CD8-positive, alpha-beta memory T cell (primary cell): Measurements from ENCODE around the gene CCDC138. TPM values are rescaled to one million over a fixed set of nuclear protein-coding genes. Genes with fewer than 3 reads are reported as not detected.

ENCODE experiments used
- CTCF ChIA-PET: fragments of 350-600 bp; sonication (Branson Sonifier 250); formaldehyde crosslinking; loops from one replicate; lab custom pipeline; 2021; ENCODE audit warnings: antibody characterized with exemption; lab: Charles Lee
- POLR2A ChIA-PET: fragments of 350-600 bp; sonication (Branson Sonifier 250); formaldehyde crosslinking; loops from one replicate; lab custom pipeline; 2021; ENCODE audit warnings: antibody characterized with exemption; lab: Charles Lee
- DNase-seq, 5 donors: peaks; one replicate each; pipeline versions ENCODE4 v3.0.0 to v3.0.0-alpha.2; 2020 to 2022; ENCODE audit warnings: mixed read lengths in 1 of 5
- H3K27ac ChIP-seq: one replicate; pipeline ENCODE4 v1.7.0; 2013; ENCODE audit warnings: low read depth, mild to moderate bottlenecking, low read length, moderate library complexity
- H3K27me3 ChIP-seq: 2 replicates; pipeline ENCODE4 v1.7.0; 2013; ENCODE audit warnings: low read length, mild to moderate bottlenecking; ENCODE audit not compliant: insufficient read depth, poor library complexity, severe bottlenecking
- H3K36me3 ChIP-seq: 2 replicates; pipeline ENCODE4 v1.7.0; 2013; ENCODE audit warnings: mild to moderate bottlenecking, low read length, moderate library complexity; ENCODE audit not compliant: insufficient read depth
- H3K4me1 ChIP-seq: 2 replicates; pipeline ENCODE4 v1.7.0; 2013; ENCODE audit warnings: mild to moderate bottlenecking, low read length, moderate library complexity; ENCODE audit not compliant: insufficient read depth
- H3K4me3 ChIP-seq: 2 replicates; pipeline ENCODE4 v1.7.0; 2013; ENCODE audit warnings: mild to moderate bottlenecking, low read length
- H3K9me3 ChIP-seq: 2 replicates; pipeline ENCODE4 v1.7.0; 2013; ENCODE audit warnings: mild to moderate bottlenecking, low read length
- H3K27ac Mint-ChIP-seq, 8 donors: one replicate each; pipeline ENCODE4 v1.8.0; 2020 to 2021; ENCODE audit warnings: mixed read lengths in 8 of 8, mild to moderate bottlenecking in 6 of 8, inconsistent platforms in 3 of 8, moderate library complexity in 3 of 8
- H3K27me3 Mint-ChIP-seq, 2 donors: one replicate each; pipeline ENCODE4 v1.8.0; 2020 to 2021; ENCODE audit warnings: mixed read lengths in 2 of 2, mild to moderate bottlenecking in 1 of 2, moderate library complexity in 1 of 2
- H3K36me3 Mint-ChIP-seq, 3 donors: one replicate each; pipeline ENCODE4 v1.8.0; 2020 to 2021; ENCODE audit warnings: mixed read lengths in 3 of 3, inconsistent platforms in 1 of 3, mild to moderate bottlenecking in 1 of 3
- H3K4me1 Mint-ChIP-seq, 3 donors: one replicate each; pipeline ENCODE4 v1.8.0; 2020 to 2021; ENCODE audit warnings: mixed read lengths in 3 of 3, inconsistent platforms in 1 of 3, mild to moderate bottlenecking in 1 of 3
- H3K4me3 Mint-ChIP-seq, 7 donors: one replicate each; pipeline ENCODE4 v1.8.0; 2020 to 2021; ENCODE audit warnings: mixed read lengths in 7 of 7, mild to moderate bottlenecking in 6 of 7, moderate library complexity in 4 of 7, inconsistent platforms in 2 of 7
- H3K9me3 Mint-ChIP-seq, 5 donors: one replicate each; pipeline ENCODE4 v1.8.0; 2020 to 2022; ENCODE audit warnings: mixed read lengths in 5 of 5, mild to moderate bottlenecking in 3 of 5, moderate library complexity in 2 of 5, inconsistent platforms in 1 of 5
- polyA plus RNA-seq: library from polyadenylated mRNA; unstranded; fragments of 300-500 nt; fragmentation: Illumina TruSeq; gene quantifications from one replicate; pipeline ENCODE4 v1.2.3, GENCODE V29; 2021
- total RNA-seq, 2 experiments: library from RNA; stranded (reverse); gene quantifications; one replicate each; pipeline ENCODE4 v1.2.3, GENCODE V29; 2021

Gene CCDC138
- total and polyA plus RNA-seq, 3 experiments from 2014 or later = 4.4 to 16.2 (median 12.8) TPM

DNA sequence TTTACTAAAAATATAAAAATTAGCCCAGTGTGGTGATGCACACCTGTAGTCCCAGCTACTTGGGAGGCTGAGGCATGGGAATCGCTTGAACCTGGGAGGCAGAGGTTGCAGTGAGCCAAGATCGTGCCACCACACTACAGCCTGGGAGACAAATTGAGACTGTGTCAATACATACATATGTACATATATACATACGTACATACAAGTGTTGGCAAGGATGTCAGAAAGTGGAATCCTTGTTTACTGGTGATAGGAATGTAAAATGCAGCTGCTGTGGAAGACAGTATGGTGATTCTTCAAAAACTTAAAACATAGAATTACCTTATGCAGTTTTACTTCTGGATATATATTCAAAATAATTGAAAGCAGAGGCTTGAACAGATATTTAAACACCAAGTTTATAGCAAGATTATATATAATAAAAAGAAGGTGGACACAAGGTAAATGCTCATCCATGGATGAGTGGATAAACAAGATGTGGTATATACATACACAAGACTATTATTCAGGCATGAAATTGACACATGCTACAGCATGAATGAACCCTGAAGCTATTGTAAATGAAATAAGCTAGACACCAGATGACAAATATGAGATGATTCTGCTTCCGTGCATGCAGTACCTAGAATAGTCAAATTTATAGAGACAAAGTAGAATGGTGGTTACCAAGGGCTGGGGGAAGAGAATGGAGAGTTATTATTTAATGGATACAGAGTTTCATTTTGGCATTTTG lies 43.2 kb downstream of the CCDC138 start:
- Histone ChIP-seq H3K36me3 (no peaks in the 10 kb centered on the region), H3K27me3 (no peaks in the 10 kb centered on the region), H3K4me3 (no peak overlapping the region), H3K4me1 (peaks cover 8% of the 10 kb centered on the region), H3K27ac (no peak overlapping the region), H3K9me3 (no peaks in the 10 kb centered on the region)
- Mint-ChIP-seq H3K4me1 (peaks cover 9 to 14% (median 13%) of the 10 kb centered on the region in 3 donors), H3K27ac (peak overlapping the region in 1 of 8 donors; percentile 52), H3K4me3 (no peak overlapping the region), H3K27me3 (no peaks in the 10 kb centered on the region), H3K36me3 (peaks cover 0 to 3% (median 2%) of the 10 kb centered on the region in 3 donors), H3K9me3 (no peaks in the 10 kb centered on the region)
- POLR2A ChIA-PET = no interaction called here
- DNase-seq = no peak
- CTCF ChIA-PET = no interaction called here

DNA sequence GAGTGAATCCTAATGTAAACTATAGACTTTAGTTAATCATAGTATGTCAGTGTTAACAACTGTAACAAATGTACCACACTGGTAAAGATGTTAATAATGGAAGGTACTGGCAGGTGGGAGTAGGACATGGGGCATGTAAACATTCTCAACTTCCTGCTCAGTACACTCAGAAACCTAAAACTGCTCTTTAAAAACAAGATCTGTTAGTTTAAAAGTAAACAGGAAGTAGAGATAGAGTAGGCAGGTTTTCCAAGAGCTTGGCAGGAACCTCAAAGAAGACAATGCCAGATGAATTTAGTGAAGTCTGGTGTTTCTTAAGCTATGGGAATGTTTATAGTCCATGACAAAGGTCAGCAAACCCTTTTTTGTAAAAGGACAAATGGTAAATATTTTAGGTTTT lies 46.6 kb downstream of the CCDC138 start:
- no peaks in the 10 kb centered on the region for H3K36me3 ChIP-seq
- H3K4me1 ChIP-seq = peaks cover 8% of the 10 kb centered on the region
- ChIA-PET POLR2A (no interaction called here), CTCF (interaction anchor here (0.7 kb wide), 1 partner anchor 522 kb away, joined by 3 read pairs; no protein-coding TSS in a partner anchor)
- H3K9me3 ChIP-seq = no peaks in the 10 kb centered on the region
- H3K27ac ChIP-seq = no peak overlapping the region
- H3K4me3 ChIP-seq = no peak overlapping the region
- peaks cover 9 to 15% (median 14%) of the 10 kb centered on the region in 3 donors for H3K4me1 Mint-ChIP-seq
- no peaks in the 10 kb centered on the region for H3K27me3 ChIP-seq
- DNase-seq = no peak
- peaks cover 5 to 17% (median 7%) of the 10 kb centered on the region in 3 donors for H3K36me3 Mint-ChIP-seq
- H3K4me3 Mint-ChIP-seq = peak overlapping the region in 1 of 7 donors; percentile 34
- peak overlapping the region in 7 of 8 donors; percentile 3 to 68 (median 43) for H3K27ac Mint-ChIP-seq
- H3K27me3 Mint-ChIP-seq = no peaks in the 10 kb centered on the region
- peaks cover 2 to 11% (median 5%) of the 10 kb centered on the region in 5 donors for H3K9me3 Mint-ChIP-seq

DNA sequence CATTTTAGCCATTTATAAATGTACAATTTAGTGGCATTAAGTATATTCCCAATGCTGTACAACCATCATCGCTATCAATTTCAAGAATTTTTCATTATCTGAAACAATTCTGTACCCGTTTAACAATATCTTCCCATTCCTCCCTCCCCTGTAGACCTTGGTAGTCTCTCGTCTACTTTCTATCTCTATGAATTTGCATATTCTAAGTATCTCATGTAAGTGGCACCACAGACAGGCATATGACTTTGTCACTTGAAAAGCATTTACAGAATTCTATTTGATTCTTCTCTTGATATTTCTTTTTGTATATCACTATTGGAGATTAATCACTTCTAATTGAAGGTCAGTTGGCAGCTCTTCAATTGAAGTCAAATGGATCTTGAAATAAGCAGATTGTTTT lies 48.0 kb downstream of the CCDC138 start:
- Histone ChIP-seq H3K36me3 (no peaks in the 10 kb centered on the region), H3K4me3 (no peak overlapping the region), H3K27ac (no peak overlapping the region), H3K4me1 (peaks cover 8% of the 10 kb centered on the region), H3K9me3 (no peaks in the 10 kb centered on the region), H3K27me3 (no peaks in the 10 kb centered on the region)
- POLR2A ChIA-PET = no interaction called here
- H3K27ac Mint-ChIP-seq = no peak overlapping the region
- no peaks in the 10 kb centered on the region for H3K27me3 Mint-ChIP-seq
- DNase-seq = no peak
- H3K4me1 Mint-ChIP-seq = peaks cover 9 to 15% (median 14%) of the 10 kb centered on the region in 3 donors
- H3K36me3 Mint-ChIP-seq = peaks cover 5 to 26% (median 11%) of the 10 kb centered on the region in 3 donors
- H3K9me3 Mint-ChIP-seq = peaks cover 2 to 16% (median 8%) of the 10 kb centered on the region in 5 donors
- peak overlapping the region in 1 of 7 donors; percentile 10 for H3K4me3 Mint-ChIP-seq
- CTCF ChIA-PET = interaction anchor here (1.1 kb wide), 1 partner anchor 676 kb away, joined by 3 read pairs; no protein-coding TSS in a partner anchor

DNA sequence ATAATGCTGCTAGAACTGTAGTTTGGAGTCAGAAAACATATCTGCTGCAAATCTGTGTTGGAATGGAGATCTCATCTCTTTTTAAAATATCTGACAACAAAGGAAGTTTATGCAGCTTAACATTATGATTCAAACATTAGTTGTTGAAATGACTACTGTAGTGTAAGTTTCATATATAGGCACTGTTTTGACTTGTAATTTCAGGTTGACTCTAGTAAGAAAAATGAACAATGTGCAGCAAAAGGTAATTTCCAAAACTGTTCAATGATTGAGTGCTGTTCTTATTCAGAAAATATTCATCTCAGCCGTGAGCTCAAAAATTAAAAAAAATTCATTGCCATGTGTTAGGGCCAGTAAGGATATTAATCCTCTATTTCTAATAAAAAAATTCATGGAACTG lies 48.5 kb downstream of the CCDC138 start:
- no peak for DNase-seq
- Histone ChIP-seq H3K27ac (no peak overlapping the region), H3K4me1 (peaks cover 8% of the 10 kb centered on the region), H3K9me3 (no peaks in the 10 kb centered on the region), H3K27me3 (no peaks in the 10 kb centered on the region), H3K36me3 (no peaks in the 10 kb centered on the region), H3K4me3 (no peak overlapping the region)
- peaks cover 8 to 30% (median 11%) of the 10 kb centered on the region in 3 donors for H3K36me3 Mint-ChIP-seq
- POLR2A ChIA-PET = no interaction called here
- no peak overlapping the region for H3K27ac Mint-ChIP-seq
- no peak overlapping the region for H3K4me3 Mint-ChIP-seq
- CTCF ChIA-PET = no interaction called here
- H3K27me3 Mint-ChIP-seq = no peaks in the 10 kb centered on the region
- H3K9me3 Mint-ChIP-seq = peaks cover 2 to 19% (median 11%) of the 10 kb centered on the region in 5 donors
- H3K4me1 Mint-ChIP-seq = peaks cover 9 to 15% (median 14%) of the 10 kb centered on the region in 3 donors

DNA sequence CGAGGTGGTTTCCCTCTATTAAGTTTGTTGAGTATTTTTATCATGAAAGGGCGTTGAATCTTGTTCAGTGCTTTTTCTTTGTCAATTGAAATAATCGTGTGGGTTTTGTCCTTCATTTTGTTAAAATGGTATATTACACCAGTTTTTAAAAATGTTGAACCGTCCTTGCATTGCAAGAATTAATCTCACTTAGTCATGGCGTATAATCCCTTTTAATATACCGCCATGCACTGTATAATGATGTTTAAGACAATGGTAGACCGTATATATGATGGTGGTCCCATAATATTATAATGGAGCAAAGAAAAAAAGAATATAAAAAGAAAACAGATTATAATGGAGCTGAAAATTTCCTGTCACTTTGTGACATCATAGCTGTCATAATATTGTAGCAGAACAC lies 50.6 kb downstream of the CCDC138 start:
- Mint-ChIP-seq H3K4me1 (peaks cover 9 to 15% (median 14%) of the 10 kb centered on the region in 3 donors), H3K27me3 (no peaks in the 10 kb centered on the region), H3K36me3 (peaks cover 18 to 47% (median 19%) of the 10 kb centered on the region in 3 donors), H3K4me3 (no peak overlapping the region), H3K27ac (no peak overlapping the region), H3K9me3 (peaks cover 2 to 19% (median 11%) of the 10 kb centered on the region in 5 donors)
- H3K27ac ChIP-seq = no peak overlapping the region
- CTCF ChIA-PET = no interaction called here
- H3K27me3 ChIP-seq = no peaks in the 10 kb centered on the region
- DNase-seq = no peak
- H3K36me3 ChIP-seq = no peaks in the 10 kb centered on the region
- no peaks in the 10 kb centered on the region for H3K9me3 ChIP-seq
- POLR2A ChIA-PET = no interaction called here
- peaks cover 8% of the 10 kb centered on the region for H3K4me1 ChIP-seq
- no peak overlapping the region for H3K4me3 ChIP-seq

DNA sequence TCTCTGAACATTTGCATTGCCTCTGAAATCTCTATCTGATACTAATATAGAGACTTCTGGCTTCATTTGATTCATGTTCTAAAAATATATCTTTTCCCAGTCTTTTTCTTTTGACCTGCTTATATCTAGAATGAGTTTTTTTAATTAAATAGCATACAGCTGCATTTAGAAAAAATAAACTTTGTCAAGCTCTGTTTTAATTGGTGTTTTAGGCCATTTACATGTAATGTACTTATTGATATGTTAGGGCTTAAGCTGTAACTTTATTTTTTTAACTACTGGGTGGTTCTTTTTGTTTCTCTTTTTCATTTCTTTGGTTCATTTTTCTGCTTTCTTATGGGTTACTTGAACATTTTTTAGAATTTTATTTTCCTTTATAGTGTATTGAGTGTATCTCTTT lies 54.9 kb downstream of the CCDC138 start:
- Mint-ChIP-seq H3K4me1 (no peaks in the 10 kb centered on the region), H3K27ac (no peak overlapping the region), H3K4me3 (no peak overlapping the region), H3K27me3 (no peaks in the 10 kb centered on the region), H3K36me3 (peaks cover 22 to 38% (median 23%) of the 10 kb centered on the region in 3 donors), H3K9me3 (peaks cover 1 to 19% (median 10%) of the 10 kb centered on the region in 5 donors)
- H3K36me3 ChIP-seq = no peaks in the 10 kb centered on the region
- no peak for DNase-seq
- no peaks in the 10 kb centered on the region for H3K4me1 ChIP-seq
- no peaks in the 10 kb centered on the region for H3K9me3 ChIP-seq
- H3K27me3 ChIP-seq = no peaks in the 10 kb centered on the region
- H3K4me3 ChIP-seq = no peak overlapping the region
- POLR2A ChIA-PET = no interaction called here
- H3K27ac ChIP-seq = no peak overlapping the region
- CTCF ChIA-PET = no interaction called here

DNA sequence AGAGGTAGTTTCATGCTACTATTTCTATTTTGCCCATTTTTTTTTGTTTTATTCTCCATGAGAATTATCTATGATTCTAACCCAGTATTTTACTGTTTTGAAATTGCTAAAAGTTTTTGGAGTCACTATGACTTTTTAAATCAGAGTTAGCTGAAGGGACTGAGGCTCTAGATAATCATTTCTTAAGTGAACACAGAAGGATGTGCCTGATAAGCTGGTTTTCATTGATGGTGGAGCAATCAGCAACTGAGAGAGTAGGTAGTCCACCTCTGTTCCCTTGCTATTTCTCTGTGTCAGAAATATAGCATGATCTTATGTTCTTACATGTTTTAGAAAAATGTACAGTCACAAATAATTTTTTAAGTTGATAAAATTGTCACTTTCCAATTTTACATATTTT lies 59.4 kb downstream of the CCDC138 start:
- H3K27ac ChIP-seq = no peak overlapping the region
- Mint-ChIP-seq H3K27me3 (no peaks in the 10 kb centered on the region), H3K36me3 (peaks cover 18 to 31% (median 22%) of the 10 kb centered on the region in 3 donors), H3K27ac (no peak overlapping the region), H3K9me3 (no peaks in the 10 kb centered on the region), H3K4me1 (no peaks in the 10 kb centered on the region), H3K4me3 (no peak overlapping the region)
- H3K27me3 ChIP-seq = no peaks in the 10 kb centered on the region
- no peaks in the 10 kb centered on the region for H3K4me1 ChIP-seq
- DNase-seq = no peak
- H3K4me3 ChIP-seq = no peak overlapping the region
- ChIA-PET CTCF (no interaction called here), POLR2A (no interaction called here)
- H3K36me3 ChIP-seq = no peaks in the 10 kb centered on the region
- H3K9me3 ChIP-seq = no peaks in the 10 kb centered on the region

DNA sequence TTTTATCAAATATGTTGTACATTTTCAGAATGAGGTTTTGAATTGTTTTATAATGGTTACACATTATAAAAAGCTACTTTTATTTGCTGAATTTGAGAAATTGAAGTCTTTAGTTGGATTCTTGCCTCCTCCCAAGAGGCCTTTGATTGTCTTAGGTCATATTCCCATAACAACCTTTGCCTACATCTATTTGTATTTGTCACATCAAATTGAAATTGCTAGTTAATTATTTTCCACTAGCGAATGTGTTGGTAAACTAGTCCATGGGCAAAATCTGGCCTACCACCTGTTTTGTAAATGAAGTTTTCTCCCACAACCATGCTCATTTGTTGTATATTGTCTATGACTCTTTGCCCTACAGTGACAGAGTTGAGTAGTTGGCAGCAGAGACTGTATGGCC lies 60.4 kb downstream of the CCDC138 start:
- DNase-seq = no peak
- Mint-ChIP-seq H3K9me3 (no peaks in the 10 kb centered on the region), H3K4me3 (no peak overlapping the region), H3K4me1 (no peaks in the 10 kb centered on the region), H3K27me3 (no peaks in the 10 kb centered on the region), H3K27ac (no peak overlapping the region), H3K36me3 (peaks cover 12 to 27% (median 17%) of the 10 kb centered on the region in 3 donors)
- Histone ChIP-seq H3K4me1 (no peaks in the 10 kb centered on the region), H3K36me3 (no peaks in the 10 kb centered on the region), H3K27ac (no peak overlapping the region), H3K4me3 (no peak overlapping the region), H3K27me3 (no peaks in the 10 kb centered on the region), H3K9me3 (no peaks in the 10 kb centered on the region)
- CTCF ChIA-PET = no interaction called here
- POLR2A ChIA-PET = no interaction called here
